ENCODE measurements around the gene ENPP4. TPM values are rescaled to one million over a fixed set of nuclear protein-coding genes. Genes with fewer than 3 reads are reported as not detected.

The ENPP4 gene
- total RNA-seq, 2 donors from 2014 or later, result 21.8 to 32.2 TPM

DNA sequence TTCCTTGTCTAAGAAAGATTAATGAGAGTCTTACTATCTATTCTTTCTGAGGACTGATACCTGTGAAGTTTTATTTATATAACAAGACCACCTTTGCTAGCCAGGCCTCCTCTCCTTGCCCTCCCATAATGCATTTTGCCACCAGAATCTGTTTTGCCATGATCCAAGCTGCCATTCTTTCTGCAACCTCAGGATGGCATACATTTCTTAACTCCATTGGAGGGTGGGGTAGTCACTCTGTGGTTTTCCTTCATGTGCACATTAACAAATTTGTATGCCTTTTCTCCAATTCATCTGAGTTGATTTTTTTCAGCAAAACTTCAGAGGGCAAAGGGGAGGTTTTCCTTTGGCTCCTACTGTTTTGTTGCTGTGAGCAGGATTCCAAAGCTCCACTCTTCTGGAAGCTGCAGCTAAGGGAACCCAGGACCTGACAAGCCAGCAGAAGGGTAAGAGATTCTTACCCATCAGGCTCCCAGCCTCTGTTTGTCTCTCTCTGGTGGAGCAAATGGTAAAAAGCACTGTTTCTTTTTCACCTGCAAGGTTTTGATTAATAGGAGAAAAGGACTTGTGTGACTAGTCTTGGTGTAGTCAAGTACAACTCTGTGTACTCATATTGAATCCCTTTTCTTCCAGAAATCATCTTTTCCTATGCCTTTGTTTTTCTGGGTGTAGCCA, 26.2 kb upstream of the ENPP4 start:
- no peaks in the 10 kb centered on the region for H3K36me3 ChIP-seq
- ATAC-seq (ENCODE audit: insufficient number of reproducible peaks, low FRiP score, low read depth) (no peak), DNase-seq (ENCODE audit: low spot score) (no peak)
- H3K4me3 ChIP-seq, result no peak overlapping the region
- H3K4me1 ChIP-seq (ENCODE audit: control insufficient read depth in 1 of 2, low read depth in 2 of 2), result peaks cover 10 to 20% of the 10 kb centered on the region in 2 donors
- H3K27ac ChIP-seq, result no peak overlapping the region
- peaks cover 8% of the 10 kb centered on the region for H3K9me3 ChIP-seq
- no peaks in the 10 kb centered on the region for H3K27me3 ChIP-seq (replicated peaks; ENCODE audit: insufficient read depth)
- TF ChIP-seq, protein P1, sequence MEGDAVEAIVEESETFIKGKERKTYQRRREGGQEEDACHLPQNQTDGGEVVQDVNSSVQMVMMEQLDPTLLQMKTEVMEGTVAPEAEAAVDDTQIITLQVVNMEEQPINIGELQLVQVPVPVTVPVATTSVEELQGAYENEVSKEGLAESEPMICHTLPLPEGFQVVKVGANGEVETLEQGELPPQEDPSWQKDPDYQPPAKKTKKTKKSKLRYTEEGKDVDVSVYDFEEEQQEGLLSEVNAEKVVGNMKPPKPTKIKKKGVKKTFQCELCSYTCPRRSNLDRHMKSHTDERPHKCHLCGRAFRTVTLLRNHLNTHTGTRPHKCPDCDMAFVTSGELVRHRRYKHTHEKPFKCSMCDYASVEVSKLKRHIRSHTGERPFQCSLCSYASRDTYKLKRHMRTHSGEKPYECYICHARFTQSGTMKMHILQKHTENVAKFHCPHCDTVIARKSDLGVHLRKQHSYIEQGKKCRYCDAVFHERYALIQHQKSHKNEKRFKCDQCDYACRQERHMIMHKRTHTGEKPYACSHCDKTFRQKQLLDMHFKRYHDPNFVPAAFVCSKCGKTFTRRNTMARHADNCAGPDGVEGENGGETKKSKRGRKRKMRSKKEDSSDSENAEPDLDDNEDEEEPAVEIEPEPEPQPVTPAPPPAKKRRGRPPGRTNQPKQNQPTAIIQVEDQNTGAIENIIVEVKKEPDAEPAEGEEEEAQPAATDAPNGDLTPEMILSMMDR (IDR thresholded peaks at IDR 0.05), result peak; percentile 18

DNA sequence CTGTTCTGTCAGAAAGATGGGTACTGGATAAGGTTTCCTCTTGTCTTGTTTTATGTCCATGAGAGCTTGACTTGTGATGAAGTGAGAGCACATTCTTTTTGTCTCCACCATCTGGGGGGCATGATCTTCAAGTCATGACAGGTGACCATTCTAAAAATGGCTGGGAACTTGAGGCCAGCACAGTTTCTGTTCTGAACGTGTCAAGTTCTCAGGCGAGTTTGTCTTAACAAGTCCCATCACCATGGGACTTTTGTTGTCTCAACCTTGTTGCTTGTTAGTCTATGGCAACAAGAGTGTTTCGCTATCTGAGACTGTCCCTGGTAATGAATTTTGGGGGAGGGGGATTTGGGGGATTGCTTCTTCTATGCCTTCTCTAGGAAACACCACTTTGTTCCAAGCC, 25.6 kb upstream of the ENPP4 start:
- DNase-seq (ENCODE audit: low spot score) (no peak), ATAC-seq (ENCODE audit: insufficient number of reproducible peaks, low FRiP score, low read depth) (no peak)
- TF ChIP-seq, protein P1 (IDR thresholded peaks at IDR 0.05), result no peak
- H3K27ac ChIP-seq, result no peak overlapping the region
- H3K36me3 ChIP-seq, result no peaks in the 10 kb centered on the region
- H3K4me1 ChIP-seq (ENCODE audit: control insufficient read depth in 1 of 2, low read depth in 2 of 2), result peaks cover 10 to 19% of the 10 kb centered on the region in 2 donors
- H3K9me3 ChIP-seq, result peaks cover 8% of the 10 kb centered on the region
- no peak overlapping the region for H3K4me3 ChIP-seq
- no peaks in the 10 kb centered on the region for H3K27me3 ChIP-seq (replicated peaks; ENCODE audit: insufficient read depth)

DNA sequence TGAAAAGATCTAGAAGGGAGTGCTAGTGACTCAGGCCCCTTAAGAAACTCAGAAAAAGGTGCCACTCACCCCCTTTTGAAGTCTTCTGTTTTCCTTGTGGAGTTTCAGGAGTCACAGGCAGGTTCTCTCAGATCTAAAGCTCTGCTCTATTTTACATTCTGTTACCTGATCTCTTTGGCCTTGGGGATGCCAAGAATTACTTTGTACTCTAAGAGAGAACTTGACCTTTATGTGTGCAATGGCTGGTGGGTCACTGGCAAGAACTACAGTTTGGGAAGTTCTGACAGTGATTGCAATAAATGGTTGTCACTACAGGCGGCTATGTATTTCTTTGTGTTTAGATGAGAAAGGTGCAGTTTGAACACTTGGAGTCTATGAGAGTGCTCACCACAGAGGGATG, 24.2 kb upstream of the ENPP4 start:
- ATAC-seq (ENCODE audit: insufficient number of reproducible peaks, low FRiP score, low read depth) (no peak), DNase-seq (ENCODE audit: low spot score) (no peak)
- no peaks in the 10 kb centered on the region for H3K27me3 ChIP-seq (replicated peaks; ENCODE audit: insufficient read depth)
- peaks cover 8% of the 10 kb centered on the region for H3K9me3 ChIP-seq
- TF ChIP-seq, protein P1 (IDR thresholded peaks at IDR 0.05), result no peak
- H3K4me3 ChIP-seq, result no peak overlapping the region
- no peaks in the 10 kb centered on the region for H3K36me3 ChIP-seq
- no peak overlapping the region for H3K27ac ChIP-seq
- peaks cover 10 to 19% of the 10 kb centered on the region in 2 donors for H3K4me1 ChIP-seq (ENCODE audit: control insufficient read depth in 1 of 2, low read depth in 2 of 2)

DNA sequence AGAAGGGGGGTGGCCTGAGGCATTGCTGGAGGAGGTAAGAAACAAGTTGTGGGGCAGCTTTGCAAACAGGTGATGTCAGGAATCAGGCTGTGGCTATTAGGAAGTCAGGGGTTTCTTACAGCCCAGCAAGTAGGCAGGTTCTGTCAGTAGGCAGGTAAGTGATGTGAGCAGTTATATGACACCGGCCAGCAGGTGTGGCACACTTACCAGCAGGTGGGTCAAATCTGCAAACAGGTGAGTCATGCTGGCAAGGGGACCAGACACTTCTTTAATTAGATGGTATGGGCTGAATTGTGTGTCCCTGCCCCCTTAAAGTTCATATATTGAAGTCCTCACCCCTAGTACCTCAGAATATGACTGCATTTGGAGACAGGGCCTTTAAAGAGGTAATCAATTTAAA, 16.4 kb upstream of the ENPP4 start:
- DNase-seq (ENCODE audit: low spot score) (no peak), ATAC-seq (ENCODE audit: insufficient number of reproducible peaks, low FRiP score, low read depth) (no peak)
- H3K9me3 ChIP-seq, result no peaks in the 10 kb centered on the region
- no peaks in the 10 kb centered on the region for H3K27me3 ChIP-seq (replicated peaks; ENCODE audit: insufficient read depth)
- H3K36me3 ChIP-seq, result no peaks in the 10 kb centered on the region
- H3K27ac ChIP-seq, result no peak overlapping the region
- TF ChIP-seq, protein P1 (IDR thresholded peaks at IDR 0.05), result no peak
- no peak overlapping the region for H3K4me3 ChIP-seq
- no peaks in the 10 kb centered on the region for H3K4me1 ChIP-seq (ENCODE audit: control insufficient read depth in 1 of 2, low read depth in 2 of 2)

DNA sequence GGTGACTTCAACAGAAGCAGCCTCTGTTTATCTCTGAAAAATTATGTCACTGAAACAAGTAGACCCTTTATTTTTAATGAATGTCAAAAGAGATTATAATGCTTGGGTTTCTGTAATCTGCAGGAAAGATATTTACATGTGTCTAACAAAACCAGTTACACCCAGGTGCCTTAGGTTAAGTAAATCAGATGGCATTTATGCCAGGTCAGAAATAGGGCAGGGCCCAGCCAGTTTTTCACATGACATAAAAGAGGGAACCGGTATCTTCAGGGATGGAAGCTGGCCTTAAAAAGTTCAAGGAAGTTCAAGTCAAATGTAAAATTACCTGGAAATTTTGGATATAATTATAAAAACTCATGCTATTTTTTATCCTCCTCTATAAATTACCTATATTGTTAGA, 14.2 kb upstream of the ENPP4 start:
- H3K27ac ChIP-seq, result no peak overlapping the region

More for the DNA sequence above, 14.2 kb upstream of the ENPP4 start:
- TF ChIP-seq, protein P1 (IDR thresholded peaks at IDR 0.05), result no peak
- H3K4me1 ChIP-seq (ENCODE audit: control insufficient read depth in 1 of 2, low read depth in 2 of 2), result no peaks in the 10 kb centered on the region
- H3K36me3 ChIP-seq, result no peaks in the 10 kb centered on the region
- no peak for DNase-seq (ENCODE audit: low spot score)
- no peak overlapping the region for H3K4me3 ChIP-seq
- H3K9me3 ChIP-seq, result no peaks in the 10 kb centered on the region
- no peak for ATAC-seq (ENCODE audit: insufficient number of reproducible peaks, low FRiP score, low read depth)
- H3K27me3 ChIP-seq (replicated peaks; ENCODE audit: insufficient read depth), result no peaks in the 10 kb centered on the region
